Measurements from ENCODE around the gene TNNI3K. TPM values are rescaled to one million over a fixed set of nuclear protein-coding genes. Genes with fewer than 3 reads are reported as not detected.

Gene TNNI3K
- total and polyA plus RNA-seq, 9 of the 15 experiments (the other 6 are each of a cell fraction or from before 2014, with no cell fraction given): 0.21 to 0.53 (median 0.32) TPM; not detected in 5

DNA sequence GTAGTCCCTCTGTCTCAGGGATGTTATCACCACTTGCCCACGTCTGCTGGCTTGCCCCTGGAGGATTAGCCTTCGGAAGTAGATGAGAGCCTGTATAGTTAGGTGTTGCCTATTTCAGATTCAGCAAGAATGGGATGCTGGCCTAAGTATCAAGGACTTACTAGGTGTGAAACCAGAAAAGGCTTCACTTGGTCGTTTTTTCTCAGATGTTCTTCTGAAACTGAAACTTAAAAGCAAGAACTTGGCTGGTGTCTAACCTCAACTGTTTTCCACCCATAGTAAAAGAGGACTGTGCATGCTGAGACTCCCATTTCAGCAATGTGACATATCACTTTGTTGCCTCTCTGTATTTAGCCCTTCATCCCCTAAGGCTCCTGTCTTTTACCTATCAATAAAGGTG, 344.2 kb downstream of the TNNI3K start (continued):
- TF ChIP-seq, protein P1, sequence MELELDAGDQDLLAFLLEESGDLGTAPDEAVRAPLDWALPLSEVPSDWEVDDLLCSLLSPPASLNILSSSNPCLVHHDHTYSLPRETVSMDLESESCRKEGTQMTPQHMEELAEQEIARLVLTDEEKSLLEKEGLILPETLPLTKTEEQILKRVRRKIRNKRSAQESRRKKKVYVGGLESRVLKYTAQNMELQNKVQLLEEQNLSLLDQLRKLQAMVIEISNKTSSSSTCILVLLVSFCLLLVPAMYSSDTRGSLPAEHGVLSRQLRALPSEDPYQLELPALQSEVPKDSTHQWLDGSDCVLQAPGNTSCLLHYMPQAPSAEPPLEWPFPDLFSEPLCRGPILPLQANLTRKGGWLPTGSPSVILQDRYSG (tag; conservative IDR thresholded peaks at IDR 0.05; ENCODE audit: low read depth): no peak

DNA sequence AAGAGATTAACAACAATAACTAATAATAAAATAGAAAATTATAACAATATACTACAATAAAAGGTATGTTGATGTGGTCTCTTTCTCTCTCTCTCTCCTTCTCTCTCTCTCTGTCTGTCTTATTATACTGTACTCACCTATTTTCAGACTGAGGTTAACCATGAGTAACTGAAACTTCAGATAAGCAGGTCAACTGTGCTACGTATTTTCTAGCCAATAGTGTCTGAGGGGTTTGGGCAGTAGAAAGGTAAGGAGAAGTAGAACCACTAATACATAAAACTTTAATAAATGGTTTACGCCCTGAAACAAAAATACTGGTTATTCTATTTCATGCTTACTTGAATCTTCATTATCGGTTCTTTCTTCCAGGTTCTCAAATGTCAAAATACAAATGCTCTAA, 348.2 kb downstream of the TNNI3K start:
- CTCF ChIA-PET (ENCODE audit: low intra/inter-chr PET ratio): no interaction called here
- Histone ChIP-seq H3K4me3 (no peak overlapping the region), H3K9ac (ENCODE audit: insufficient read depth in 1 of 2, low read depth in 2 of 2, low read length in 2 of 2) (no peak overlapping the region), H3K79me2 (ENCODE audit: control insufficient read depth, insufficient read depth, low read length) (no peaks in the 10 kb centered on the region), H3K27ac (ENCODE audit: extremely low read depth, low read depth, low read length) (no peak overlapping the region), H3K27me3 (ENCODE audit: control insufficient read depth in 2 of 2, insufficient read depth in 2 of 2, low read length in 2 of 2) (no peaks in the 10 kb centered on the region), H3K4me2 (ENCODE audit: insufficient read depth, low read length) (no peak overlapping the region), H3K36me3 (ENCODE audit: control insufficient read depth, insufficient read depth, low read length) (no peaks in the 10 kb centered on the region), H3K4me1 (replicated peaks in 1 of 2; ENCODE audit: control insufficient read depth in 2 of 2, insufficient read depth in 2 of 2, low read length in 2 of 2) (no peaks in the 10 kb centered on the region), H3K9me1 (ENCODE audit: control insufficient read depth, insufficient read depth, low read length) (no peaks in the 10 kb centered on the region), H2AFZ (ENCODE audit: low read depth, low read length) (no peak overlapping the region), H3K9me3 (replicated peaks; ENCODE audit: control insufficient read depth, insufficient read depth, low read depth, low read length) (no peaks in the 10 kb centered on the region), H4K20me1 (replicated peaks; ENCODE audit: control insufficient read depth, insufficient read depth, low read length) (no peaks in the 10 kb centered on the region)
- ATAC-seq (no peak), FAIRE-seq (no peak), DNase-seq (ENCODE audit: extremely low read depth in 1 of 4, low spot score in 3 of 4) (no peak)
- POLR2A ChIA-PET: no interaction called here
- 0% methylated on average over 3 of the region's 3 CpGs for WGBS (ENCODE audit: insufficient coverage, low coverage, missing lambda C conversion rate)
- in situ Hi-C loops (cut with MboI): no loop called here
- BruUV-seq (replicated peaks): no TSS peak
- intact Hi-C loops (cut with micrococcal nuclease): no loop called here
- TF ChIP-seq FOS (IDR thresholded peaks at IDR 0.05; ENCODE audit: extremely low read depth, insufficient read length) (no peak), KAT7 (CRISPR knock-in tag; IDR thresholded peaks at IDR 0.05; ENCODE audit: borderline replicate concordance) (no peak), ZNF696 (CRISPR knock-in tag; conservative IDR thresholded peaks at IDR 0.05) (no peak), MYBL2 (IDR thresholded peaks at IDR 0.05; ENCODE audit: low read depth) (no peak), MYBL2 (CRISPR knock-in tag; IDR thresholded peaks at IDR 0.05; ENCODE audit: borderline replicate concordance) (no peak), NFIC (IDR thresholded peaks at IDR 0.05) (no peak), NCOA1 (IDR thresholded peaks at IDR 0.05; ENCODE audit: low read depth) (no peak), HNRNPUL1 (IDR thresholded peaks at IDR 0.05; ENCODE audit: low read length) (no peak), ZNF41 (CRISPR knock-in tag; conservative IDR thresholded peaks at IDR 0.05) (no peak), NUFIP1 (IDR thresholded peaks at IDR 0.05; ENCODE audit: partially characterized antibody) (no peak), GATAD2B (IDR thresholded peaks at IDR 0.05; ENCODE audit: borderline replicate concordance) (no peak), RFX1 (IDR thresholded peaks at IDR 0.05) (no peak), BRD4 (IDR thresholded peaks at IDR 0.05) (no peak)
- TF ChIP-seq, protein P2, sequence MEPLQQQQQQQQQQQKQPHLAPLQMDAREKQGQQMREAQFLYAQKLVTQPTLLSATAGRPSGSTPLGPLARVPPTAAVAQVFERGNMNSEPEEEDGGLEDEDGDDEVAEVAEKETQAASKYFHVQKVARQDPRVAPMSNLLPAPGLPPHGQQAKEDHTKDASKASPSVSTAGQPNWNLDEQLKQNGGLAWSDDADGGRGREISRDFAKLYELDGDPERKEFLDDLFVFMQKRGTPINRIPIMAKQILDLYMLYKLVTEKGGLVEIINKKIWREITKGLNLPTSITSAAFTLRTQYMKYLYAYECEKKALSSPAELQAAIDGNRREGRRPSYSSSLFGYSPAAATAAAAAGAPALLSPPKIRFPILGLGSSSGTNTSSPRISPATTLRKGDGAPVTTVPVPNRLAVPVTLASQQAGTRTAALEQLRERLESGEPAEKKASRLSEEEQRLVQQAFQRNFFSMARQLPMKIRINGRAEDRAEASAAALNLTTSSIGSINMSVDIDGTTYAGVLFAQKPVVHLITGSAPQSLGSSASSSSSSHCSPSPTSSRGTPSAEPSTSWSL (CRISPR knock-in tag; IDR thresholded peaks at IDR 0.05; ENCODE audit: borderline replicate concordance): no peak
- TF ChIP-seq, protein P3, sequence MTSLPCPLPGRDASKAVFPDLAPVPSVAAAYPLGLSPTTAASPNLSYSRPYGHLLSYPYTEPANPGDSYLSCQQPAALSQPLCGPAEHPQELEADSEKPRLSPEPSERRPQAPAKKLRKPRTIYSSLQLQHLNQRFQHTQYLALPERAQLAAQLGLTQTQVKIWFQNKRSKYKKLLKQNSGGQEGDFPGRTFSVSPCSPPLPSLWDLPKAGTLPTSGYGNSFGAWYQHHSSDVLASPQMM (CRISPR knock-in tag; IDR thresholded peaks at IDR 0.05): no peak
- TF ChIP-seq, protein P4, sequence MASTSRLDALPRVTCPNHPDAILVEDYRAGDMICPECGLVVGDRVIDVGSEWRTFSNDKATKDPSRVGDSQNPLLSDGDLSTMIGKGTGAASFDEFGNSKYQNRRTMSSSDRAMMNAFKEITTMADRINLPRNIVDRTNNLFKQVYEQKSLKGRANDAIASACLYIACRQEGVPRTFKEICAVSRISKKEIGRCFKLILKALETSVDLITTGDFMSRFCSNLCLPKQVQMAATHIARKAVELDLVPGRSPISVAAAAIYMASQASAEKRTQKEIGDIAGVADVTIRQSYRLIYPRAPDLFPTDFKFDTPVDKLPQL (IDR thresholded peaks at IDR 0.05; ENCODE audit: extremely low read depth, insufficient read length): no peak
- TF ChIP-seq, protein P5, sequence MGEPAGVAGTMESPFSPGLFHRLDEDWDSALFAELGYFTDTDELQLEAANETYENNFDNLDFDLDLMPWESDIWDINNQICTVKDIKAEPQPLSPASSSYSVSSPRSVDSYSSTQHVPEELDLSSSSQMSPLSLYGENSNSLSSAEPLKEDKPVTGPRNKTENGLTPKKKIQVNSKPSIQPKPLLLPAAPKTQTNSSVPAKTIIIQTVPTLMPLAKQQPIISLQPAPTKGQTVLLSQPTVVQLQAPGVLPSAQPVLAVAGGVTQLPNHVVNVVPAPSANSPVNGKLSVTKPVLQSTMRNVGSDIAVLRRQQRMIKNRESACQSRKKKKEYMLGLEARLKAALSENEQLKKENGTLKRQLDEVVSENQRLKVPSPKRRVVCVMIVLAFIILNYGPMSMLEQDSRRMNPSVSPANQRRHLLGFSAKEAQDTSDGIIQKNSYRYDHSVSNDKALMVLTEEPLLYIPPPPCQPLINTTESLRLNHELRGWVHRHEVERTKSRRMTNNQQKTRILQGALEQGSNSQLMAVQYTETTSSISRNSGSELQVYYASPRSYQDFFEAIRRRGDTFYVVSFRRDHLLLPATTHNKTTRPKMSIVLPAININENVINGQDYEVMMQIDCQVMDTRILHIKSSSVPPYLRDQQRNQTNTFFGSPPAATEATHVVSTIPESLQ (CRISPR knock-in tag; IDR thresholded peaks at IDR 0.05): no peak

Measured in K562 (cell line).